T-cell (primary cell): ENCODE data around the gene PPP1R36. TPM values are rescaled to one million over a fixed set of nuclear protein-coding genes. Genes with fewer than 3 reads are reported as not detected.

Source experiments
- ATAC-seq, 4 experiments: fragments of 200-7000 bp in 3 of 4; fragments of 150-1000 bp in 1 of 4; cut with Tn5 transposase; replicated peaks in 1 of 4; 1 replicate in 3 of 4; 2 replicates in 1 of 4; pipeline ENCODE4 v1.10.0; 2021; ENCODE audit warnings: moderate library complexity in 3 of 4, mild to moderate bottlenecking in 2 of 4, moderate number of reproducible peaks in 1 of 4
- CTCF ChIA-PET, 2 donors: fragments of 300-600 bp; sonication (Branson Sonifier 250); formaldehyde crosslinking; loops; one replicate each; lab custom pipeline; 2022; ENCODE audit warnings: antibody characterized with exemption in 2 of 2; lab: Charles Lee
- POLR2A ChIA-PET, 2 donors: fragments of 300-600 bp; sonication (Branson Sonifier 250); formaldehyde crosslinking; loops; one replicate each; lab custom pipeline; 2022; ENCODE audit warnings: antibody characterized with exemption in 2 of 2; lab: Charles Lee
- DNase-seq, 35 experiments: peaks; one replicate each; pipeline versions ENCODE4 v3.0.0 to v3.0.0-alpha.2; 2013 to 2023
- H3K27ac ChIP-seq: one replicate; pipeline ENCODE4 v1.5.1; 2013; ENCODE audit warnings: low read length
- H3K27me3 ChIP-seq, 2 experiments: replicated peaks in 1 of 2; 1 replicate in 1 of 2; 2 replicates in 1 of 2; pipeline versions ENCODE4 v1.6.1 to v1.7.0; 2013; ENCODE audit warnings: low read length in 1 of 2, mixed read lengths in 1 of 2; ENCODE audit not compliant: control insufficient read depth in 2 of 2, insufficient read depth in 2 of 2; ENCODE audit errors: extremely low read depth in 1 of 2
- H3K36me3 ChIP-seq, 2 donors: 1 replicate in 1 of 2; 2 replicates in 1 of 2; pipeline versions ENCODE4 v1.6.1 to v1.7.0; 2013; ENCODE audit warnings: low read length in 1 of 2; ENCODE audit not compliant: control insufficient read depth in 2 of 2, insufficient read depth in 1 of 2; ENCODE audit errors: extremely low read depth in 1 of 2
- H3K4me1 ChIP-seq, 2 experiments: 1 replicate in 1 of 2; 2 replicates in 1 of 2; pipeline versions ENCODE4 v1.6.1 to v1.7.0; 2013; ENCODE audit warnings: low read length in 2 of 2, mixed read lengths in 1 of 2; ENCODE audit not compliant: insufficient read depth in 2 of 2, control insufficient read depth in 1 of 2; ENCODE audit errors: extremely low read depth in 1 of 2
- H3K4me3 ChIP-seq, 2 donors: 1 replicate in 1 of 2; 2 replicates in 1 of 2; pipeline versions ENCODE4 v1.5.1 to v1.7.0; 2013; ENCODE audit warnings: mild to moderate bottlenecking in 2 of 2, low read length in 1 of 2, moderate library complexity in 1 of 2; ENCODE audit not compliant: control insufficient read depth in 1 of 2; ENCODE audit errors: extremely low read depth in 1 of 2
- H3K9me3 ChIP-seq: 2 replicates; pipeline ENCODE4 v1.7.0; 2013
- H3K27ac Mint-ChIP-seq, 2 donors: one replicate each; pipeline ENCODE4 v1.8.0; 2020 to 2021; ENCODE audit warnings: mild to moderate bottlenecking in 2 of 2, mixed read lengths in 2 of 2
- H3K27me3 Mint-ChIP-seq, 2 donors: one replicate each; pipeline ENCODE4 v1.8.0; 2021 to 2022; ENCODE audit warnings: mixed read lengths in 2 of 2
- H3K36me3 Mint-ChIP-seq: one replicate; pipeline ENCODE4 v1.8.0; 2021; ENCODE audit warnings: mixed read lengths
- H3K4me1 Mint-ChIP-seq, 3 donors: one replicate each; pipeline ENCODE4 v1.8.0; 2020 to 2022; ENCODE audit warnings: mixed read lengths in 3 of 3, mild to moderate bottlenecking in 1 of 3
- H3K4me3 Mint-ChIP-seq, 3 donors: one replicate each; pipeline ENCODE4 v1.8.0; 2020 to 2022; ENCODE audit warnings: mild to moderate bottlenecking in 3 of 3, mixed read lengths in 3 of 3, moderate library complexity in 3 of 3
- H3K9me3 Mint-ChIP-seq, 3 donors: one replicate each; pipeline ENCODE4 v1.8.0; 2020 to 2022; ENCODE audit warnings: mixed read lengths in 3 of 3
- whole genome bisulfite sequencing: methylation state at CpG from one replicate; pipeline ENCODE4 v1.1.5; 2013; ENCODE audit warnings: missing lambda C conversion rate; ENCODE audit not compliant: insufficient coverage; 5-methylcytosine and 5-hydroxymethylcytosine counted together
- total RNA-seq, 35 experiments: library from RNA in 6 of 35; stranded (reverse) in 6 of 35; fragments of 120-200 nt in 1 of 35; gene quantifications; one replicate each; pipeline versions ENCODE4 v1.2.1 to v1.2.4 and lab custom pipeline; 2013 to 2026

Gene PPP1R36
- total RNA-seq, 5 donors from 2014 or later (not counting 1 experiment from before 2014, with no cell fraction given) = not detected

DNA sequence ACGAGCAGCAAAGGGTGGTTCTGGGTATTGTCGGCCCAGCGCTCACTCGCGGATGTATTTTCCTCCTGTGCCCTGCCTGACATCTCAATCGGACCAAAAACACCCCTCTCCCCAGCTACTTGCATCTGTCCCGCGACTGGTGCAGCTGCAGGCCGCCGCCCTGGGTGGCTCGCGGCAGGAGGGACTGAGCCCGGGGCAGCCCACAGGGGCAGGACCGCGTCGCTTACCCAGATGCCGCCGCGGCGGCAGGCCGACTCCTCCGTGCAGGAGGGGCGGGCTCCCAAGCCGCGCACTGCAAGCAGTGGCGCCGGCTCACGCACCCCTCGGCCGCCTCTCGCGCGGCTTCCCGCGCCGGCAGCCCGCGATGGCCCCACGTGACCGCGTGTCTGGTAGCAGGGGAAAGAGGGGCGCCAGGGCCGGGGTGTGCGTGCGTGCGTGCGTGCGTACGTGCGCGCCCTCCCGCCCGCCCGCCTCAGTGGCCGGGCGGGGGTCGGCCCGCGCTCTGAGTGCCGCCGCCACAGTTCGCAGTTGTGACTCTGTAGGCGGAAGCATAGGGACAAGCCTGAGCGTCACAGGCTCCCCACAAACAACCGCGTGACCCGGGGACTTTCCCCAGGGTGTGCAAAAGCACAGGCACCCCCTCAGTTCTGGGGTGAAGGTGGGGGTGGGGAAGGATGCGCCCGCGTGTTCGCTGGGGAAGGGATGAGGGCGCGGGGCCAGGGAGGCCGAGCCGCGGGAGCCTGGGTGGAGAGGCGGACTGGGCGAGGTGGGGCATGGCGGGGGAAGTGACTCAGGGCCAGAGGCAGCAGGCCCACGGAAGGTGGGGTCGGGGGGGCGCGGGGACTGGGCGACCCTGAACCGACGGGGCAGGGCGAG lies 46.1 kb upstream of the PPP1R36 start, which contains the start of gene ZBTB25:
ZBTB25 (minus strand) TSS at position 405 of the 876 bp plus-strand sequence. CDS start 13,305 bp downstream, outside the sequence.
- Mint-ChIP-seq H3K36me3 (peaks cover 10% of the 10 kb centered on the region), H3K27me3 (no peaks in the 10 kb centered on the region), H3K4me1 (peaks cover 60 to 79% (median 72%) of the 10 kb centered on the region in 3 donors), H3K4me3 (peak within 1 kb of the TSS; percentile 91 to 95 (median 92)), H3K27ac (peak within 1 kb of the TSS; percentile 99), H3K9me3 (no peaks in the 10 kb centered on the region)
- ATAC-seq (peak; percentile 66 to 77 (median 68)), DNase-seq (peak; percentile 86 to 100 (median 99))
- Histone ChIP-seq H3K4me3 (peak within 1 kb of the TSS; percentile 93 to 99), H3K27me3 (no peaks in the 10 kb centered on the region), H3K9me3 (no peaks in the 10 kb centered on the region), H3K27ac (peak within 1 kb of the TSS; percentile 100), H3K4me1 (peaks cover 48 to 54% of the 10 kb centered on the region in 2 experiments), H3K36me3 (peaks cover 0 to 2% of the 10 kb centered on the region in 2 donors)
- ChIA-PET CTCF (interaction anchor here (0.6 to 3.6 kb wide), 6 partner anchors 8 to 266 kb away, joined by 3 to 28 read pairs (median 4); no protein-coding TSS in a partner anchor), POLR2A (interaction anchor here (0.5 to 1.9 kb wide), 12 partner anchors 11 to 960 kb away, joined by 3 to 17 read pairs (median 4); no protein-coding TSS in a partner anchor)
- under 1% methylated on average over 78 of the region's 87 CpGs for WGBS

DNA sequence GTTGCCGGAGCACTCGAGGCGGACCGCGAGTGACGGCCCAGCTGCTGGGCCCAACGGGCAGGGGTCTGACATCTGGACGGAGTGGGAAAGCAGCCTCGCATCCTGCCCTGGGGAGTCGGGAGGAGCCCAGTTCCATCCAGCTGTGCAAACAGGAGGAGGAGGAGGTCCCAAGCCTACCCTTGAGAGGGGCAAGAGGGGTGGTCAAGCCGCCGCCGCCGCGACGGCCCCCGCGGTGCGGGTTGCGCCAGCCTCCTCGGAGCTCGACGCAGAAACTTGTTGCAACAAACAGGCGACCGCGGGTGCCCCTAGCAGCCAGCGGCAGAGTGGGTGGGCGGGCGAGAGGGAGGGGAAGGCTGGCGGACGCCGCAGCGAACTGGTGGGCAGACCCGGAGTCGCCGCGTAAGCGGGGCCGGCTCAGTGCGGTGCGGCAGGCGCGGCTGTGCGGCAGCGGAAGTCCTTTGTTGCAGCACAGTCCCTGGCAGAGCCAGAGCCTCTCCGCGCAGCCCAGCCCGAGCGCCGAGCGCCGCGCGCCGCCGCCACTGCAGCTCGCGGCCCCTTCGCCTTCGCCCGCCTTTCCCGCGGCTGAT lies 45.4 kb upstream of the PPP1R36 start, which contains the start of gene ZBTB1:
ZBTB1 (plus strand) TSS at position 461 of the 587 bp plus-strand sequence. CDS start 16,735 bp downstream, outside the sequence.
- Histone ChIP-seq H3K27ac (peak within 1 kb of the TSS; percentile 100), H3K4me1 (peaks cover 44 to 56% of the 10 kb centered on the region in 2 experiments), H3K27me3 (no peaks in the 10 kb centered on the region), H3K36me3 (no peaks in the 10 kb centered on the region), H3K9me3 (no peaks in the 10 kb centered on the region), H3K4me3 (peak within 1 kb of the TSS; percentile 89 to 93)
- POLR2A ChIA-PET = interaction anchor here (0.6 to 1.9 kb wide), 6 partner anchors 11 to 961 kb away, joined by 3 to 13 read pairs (median 6); no protein-coding TSS in a partner anchor
- Mint-ChIP-seq H3K4me1 (peaks cover 60 to 79% (median 72%) of the 10 kb centered on the region in 3 donors), H3K4me3 (peak within 1 kb of the TSS; percentile 91 to 95 (median 92)), H3K27me3 (no peaks in the 10 kb centered on the region), H3K27ac (peak within 1 kb of the TSS; percentile 99), H3K36me3 (peaks cover 10% of the 10 kb centered on the region), H3K9me3 (no peaks in the 10 kb centered on the region)
- under 1% methylated on average over 62 of the region's 63 CpGs for WGBS
- DNase-seq = peak; percentile 72 to 92 (median 87)
- CTCF ChIA-PET = interaction anchor here (0.6 to 0.7 kb wide), 3 partner anchors 9 to 265 kb away, joined by 3 to 4 read pairs (median 4); no protein-coding TSS in a partner anchor
- peak; percentile 47 to 63 (median 61) for ATAC-seq

DNA sequence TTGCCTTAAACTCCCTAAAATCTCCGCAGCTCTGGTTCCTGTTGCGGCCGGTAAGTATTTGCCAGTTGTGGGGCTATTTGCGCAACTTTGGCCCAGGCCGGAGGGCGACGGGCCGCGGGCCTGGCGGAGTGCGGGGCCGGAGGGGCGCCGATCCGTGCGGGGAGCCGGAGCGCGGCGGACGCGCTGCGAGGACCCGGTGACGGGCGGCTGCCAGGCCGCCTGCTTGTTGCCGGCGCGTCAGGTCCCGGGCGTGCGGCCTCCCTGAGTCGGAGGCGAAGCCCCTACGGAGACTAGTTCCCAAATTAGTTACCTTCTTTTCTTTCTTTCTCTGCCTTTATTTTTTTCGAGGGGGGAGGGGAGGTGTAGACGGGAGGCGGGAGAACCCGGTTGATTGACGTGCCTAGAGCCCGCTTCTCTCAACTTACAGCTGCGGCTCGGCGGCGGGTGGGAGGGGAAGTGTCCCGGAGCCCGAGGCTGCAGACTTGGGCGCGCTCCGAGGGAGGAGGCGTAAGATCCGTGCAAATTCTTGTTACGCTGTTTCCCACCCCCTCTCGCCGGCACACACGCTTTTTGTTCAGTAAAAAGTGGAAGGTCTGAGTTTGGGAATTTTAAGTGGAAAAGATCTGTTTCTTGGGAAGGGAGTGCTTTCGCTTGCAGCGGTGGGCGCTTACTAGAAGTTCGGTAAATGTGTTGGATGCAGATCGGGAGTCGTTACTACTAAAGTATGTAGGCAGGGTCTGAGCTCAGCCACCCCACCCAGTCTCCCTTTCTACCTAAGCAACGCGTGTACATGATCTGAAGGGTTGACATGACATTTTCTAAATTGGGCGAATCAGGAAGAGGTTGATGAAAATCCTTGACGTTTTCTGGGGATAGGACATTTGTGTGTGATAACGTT lies 44.6 kb upstream of the PPP1R36 start:
- Histone ChIP-seq H3K4me3 (peak overlapping the region; percentile 89 to 93), H3K27me3 (no peaks in the 10 kb centered on the region), H3K27ac (peak overlapping the region; percentile 100), H3K9me3 (no peaks in the 10 kb centered on the region), H3K4me1 (peaks cover 40 to 58% of the 10 kb centered on the region in 2 experiments), H3K36me3 (no peaks in the 10 kb centered on the region)
- ChIA-PET POLR2A (interaction anchor here (0.6 kb wide), 7 partner anchors 26 to 602 kb away, joined by 3 to 7 read pairs (median 5); no protein-coding TSS in a partner anchor), CTCF (no interaction called here)
- H3K9me3 Mint-ChIP-seq = no peaks in the 10 kb centered on the region
- WGBS = under 1% methylated on average over 35 of the region's 68 CpGs
- no peaks in the 10 kb centered on the region for H3K27me3 Mint-ChIP-seq
- peaks cover 60 to 79% (median 72%) of the 10 kb centered on the region in 3 donors for H3K4me1 Mint-ChIP-seq
- H3K4me3 Mint-ChIP-seq = peak overlapping the region; percentile 91 to 95 (median 92)
- H3K27ac Mint-ChIP-seq = peak overlapping the region; percentile 99
- peaks cover 5% of the 10 kb centered on the region for H3K36me3 Mint-ChIP-seq
- DNase-seq (peak; percentile 68 to 90 (median 83)), ATAC-seq (peak; percentile 33 to 44 (median 38))

DNA sequence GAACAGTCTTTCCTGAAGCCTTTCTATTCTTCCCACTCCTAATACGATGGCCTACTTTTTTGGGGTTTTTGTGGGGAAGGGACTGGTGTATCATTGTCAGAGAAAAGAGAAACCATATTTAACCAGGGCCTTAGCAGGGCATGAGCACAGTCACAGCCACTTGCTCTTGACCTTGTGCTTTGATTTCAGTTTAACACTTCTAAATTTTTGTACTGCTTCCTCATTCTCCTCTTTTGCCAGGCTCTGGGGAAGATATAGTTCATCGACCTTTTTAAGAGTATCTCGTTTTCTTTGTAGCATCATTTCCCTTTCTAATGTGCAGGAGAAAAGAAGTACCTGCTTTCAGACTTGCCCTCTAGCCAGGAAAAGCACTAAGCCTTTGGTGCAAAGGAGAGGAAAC lies 43.0 kb upstream of the PPP1R36 start:
- H3K4me3 ChIP-seq = peak overlapping the region; percentile 29 to 93
- no peaks in the 10 kb centered on the region for H3K27me3 Mint-ChIP-seq
- H3K36me3 ChIP-seq = no peaks in the 10 kb centered on the region
- POLR2A ChIA-PET = no interaction called here
- peak in 1 of 35 experiments; percentile 38 for DNase-seq
- peaks cover 64 to 85% (median 72%) of the 10 kb centered on the region in 3 donors for H3K4me1 Mint-ChIP-seq
- CTCF ChIA-PET = no interaction called here
- H3K9me3 Mint-ChIP-seq = no peaks in the 10 kb centered on the region
- no CpG with 5 or more reads among the region's 3 CpGs for WGBS
- peaks cover 47 to 61% of the 10 kb centered on the region in 2 experiments for H3K4me1 ChIP-seq
- peak overlapping the region; percentile 100 for H3K27ac ChIP-seq
- peak overlapping the region; percentile 90 to 92 (median 91) for H3K4me3 Mint-ChIP-seq
- ATAC-seq = no peak
- H3K27me3 ChIP-seq = no peaks in the 10 kb centered on the region
- peak overlapping the region; percentile 90 to 94 for H3K27ac Mint-ChIP-seq
- no peaks in the 10 kb centered on the region for H3K9me3 ChIP-seq
- peaks cover 11% of the 10 kb centered on the region for H3K36me3 Mint-ChIP-seq

DNA sequence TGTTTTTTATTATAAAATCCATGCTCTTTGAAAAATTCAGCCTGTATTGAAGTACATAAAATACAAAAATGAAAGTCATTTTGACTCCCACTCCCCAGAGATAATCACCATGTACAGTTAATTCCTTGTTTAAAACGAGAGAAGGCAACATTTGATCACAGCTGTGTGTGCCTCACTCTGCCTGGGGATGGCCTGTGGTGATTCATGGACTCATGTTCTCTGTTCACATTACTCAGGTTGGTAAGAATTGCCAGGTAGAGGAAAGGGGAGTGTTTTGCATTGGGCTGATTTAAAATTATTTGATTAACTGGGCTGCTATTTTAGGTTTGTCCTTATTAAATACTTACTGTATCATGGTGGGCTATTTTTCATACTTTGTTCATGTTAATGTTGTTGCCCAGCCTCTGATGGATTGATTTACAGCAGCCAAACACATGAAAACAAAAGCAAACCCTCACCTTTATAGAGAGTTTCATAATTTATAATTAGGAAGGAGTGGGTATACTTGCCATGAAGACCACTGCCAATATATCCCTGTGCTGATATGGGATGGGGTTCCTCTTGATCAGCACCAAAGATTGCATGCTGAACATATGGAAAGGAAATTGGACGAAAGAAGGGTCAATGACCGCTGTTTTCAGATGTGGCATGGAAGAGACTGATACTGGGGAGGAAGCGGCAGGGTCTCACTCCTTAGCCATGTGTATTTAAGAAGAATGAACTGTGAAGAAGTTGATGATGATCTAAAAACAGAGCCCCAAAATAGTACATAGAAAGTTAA lies 42.2 kb upstream of the PPP1R36 start:
- no peaks in the 10 kb centered on the region for H3K9me3 ChIP-seq
- H3K9me3 Mint-ChIP-seq = no peaks in the 10 kb centered on the region
- peaks cover 66 to 85% (median 71%) of the 10 kb centered on the region in 3 donors for H3K4me1 Mint-ChIP-seq
- H3K27ac ChIP-seq = peak overlapping the region; percentile 100
- peaks cover 43 to 55% of the 10 kb centered on the region in 2 experiments for H3K4me1 ChIP-seq
- ATAC-seq (no peak), DNase-seq (peak in 2 of 35 experiments; percentile 27 to 34)
- H3K4me3 Mint-ChIP-seq = peak overlapping the region; percentile 90 to 92 (median 91)
- H3K4me3 ChIP-seq = peak overlapping the region in 1 of 2 donors; percentile 32
- ChIA-PET CTCF (interaction anchor here in 1 of 2 donors (0.8 to 1.0 kb wide), 2 partner anchors 9 to 11 kb away, joined by 3 to 4 read pairs; no protein-coding TSS in a partner anchor), POLR2A (no interaction called here)
- no peaks in the 10 kb centered on the region for H3K27me3 ChIP-seq
- WGBS = 41% methylated on average over 2 of the region's 4 CpGs
- H3K36me3 ChIP-seq = no peaks in the 10 kb centered on the region
- no peaks in the 10 kb centered on the region for H3K27me3 Mint-ChIP-seq
- H3K27ac Mint-ChIP-seq = peak overlapping the region; percentile 90 to 94
- H3K36me3 Mint-ChIP-seq = peaks cover 6% of the 10 kb centered on the region
